GM18498 (cell line): ENCODE results near the gene CCDC74B.
"Not testable (repeated sequence)": the region's sequence is repeated elsewhere in the genome, so short reads cannot be mapped to it uniquely, and the experiment has no call there.

Source experiments
- ATAC-seq: cut with Tn5 transposase; IDR thresholded peaks from one replicate; pipeline ENCODE4 v1.9.1; 2021; ENCODE audit warnings: mild to moderate bottlenecking, moderate library complexity; ENCODE audit not compliant: unreplicated experiment

CCDC74B gene

GRCh38 chr2:130151145-130151512 is 6.2 kb upstream of the CCDC74B start:
- ATAC-seq: not testable (repeated sequence)

DNA sequence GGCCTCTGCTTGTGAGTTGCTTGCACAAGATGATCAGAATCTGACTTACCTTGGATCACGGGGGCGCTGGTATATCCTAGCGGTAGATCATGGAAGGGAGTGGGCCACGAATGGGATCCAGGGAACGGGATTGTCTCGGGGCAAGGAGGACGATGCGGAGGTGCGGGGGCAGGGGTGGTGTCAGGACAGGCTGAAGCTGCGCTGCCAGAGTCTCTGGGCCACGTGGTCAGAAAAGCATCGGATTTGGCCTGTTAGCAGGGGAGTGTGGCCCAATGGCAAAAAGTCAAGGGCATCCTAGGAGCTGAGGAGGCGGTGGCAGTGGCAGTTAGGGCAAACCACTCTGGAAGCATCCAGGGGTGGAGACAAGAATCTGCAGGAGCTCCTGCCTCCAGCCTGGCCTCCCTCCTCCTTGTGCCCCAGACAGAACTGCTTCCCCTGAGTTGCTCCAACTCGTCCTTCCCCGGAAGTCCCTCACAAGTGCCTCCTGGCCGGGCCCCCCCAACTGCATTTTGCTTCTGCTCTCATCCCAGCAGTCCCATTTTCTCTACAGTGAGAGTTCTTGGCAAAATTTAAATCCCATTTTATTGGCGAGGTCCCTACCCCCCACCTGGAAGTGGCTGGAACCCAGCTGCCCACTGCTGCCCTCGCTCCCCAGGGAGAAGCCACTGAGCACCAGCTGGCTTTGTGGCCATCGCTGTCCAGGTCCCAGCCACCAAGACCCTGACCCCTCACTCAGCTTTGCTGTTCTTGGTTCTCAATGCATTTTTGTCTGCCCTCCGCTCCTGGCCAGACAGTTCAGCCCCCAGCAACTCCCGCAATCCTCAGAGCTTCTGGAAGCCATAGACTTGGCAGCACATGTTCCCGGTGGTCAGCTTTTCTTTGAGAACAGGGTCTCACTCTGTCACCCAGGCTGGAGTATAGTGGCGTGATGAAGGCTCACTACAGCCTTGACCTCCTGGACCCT is 5.6 kb upstream of the CCDC74B start:
- no peak for ATAC-seq

GRCh38 chr2:130148515-130148914 is 3.6 kb upstream of the CCDC74B start:
- ATAC-seq: not testable (repeated sequence)

DNA sequence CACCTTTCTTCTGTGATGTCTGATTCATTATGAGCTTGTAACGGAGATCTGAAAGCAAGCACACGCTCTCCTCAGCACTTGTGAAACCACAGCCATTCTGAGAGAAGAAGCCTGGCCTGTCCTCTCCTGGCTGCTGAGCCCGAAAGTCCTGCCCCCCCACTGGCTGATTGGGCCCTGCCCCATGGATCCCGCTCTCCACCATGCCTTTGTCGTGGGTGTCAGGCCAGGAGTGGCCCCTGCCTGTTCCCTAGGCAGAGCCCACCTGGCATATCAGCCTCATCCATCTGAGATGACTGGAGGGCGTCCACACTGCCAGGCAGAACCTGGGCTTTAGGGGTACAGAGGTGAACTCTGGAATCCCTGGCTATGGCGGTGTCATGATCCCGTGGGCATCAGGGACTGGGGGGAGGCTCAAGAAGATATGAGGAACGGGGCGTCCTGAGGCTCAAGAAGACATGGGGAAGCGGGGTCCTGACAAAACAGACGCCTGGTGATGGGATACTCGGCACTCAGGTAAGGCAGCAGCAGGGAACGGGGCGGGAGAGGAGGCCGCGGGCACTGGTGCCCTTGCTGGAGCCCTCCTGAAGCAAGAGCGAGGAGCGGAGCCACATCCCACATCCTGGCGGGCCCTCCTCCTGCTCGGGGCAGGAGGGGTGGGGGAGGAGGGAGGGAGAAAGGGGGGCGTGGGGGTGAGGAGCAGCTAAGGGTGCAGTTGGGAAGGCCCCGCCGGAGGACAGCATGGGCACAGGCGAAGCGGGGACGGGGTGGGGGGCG is 1.5 kb downstream of the CCDC74B start:
- ATAC-seq: peak; percentile 48

GRCh38 chr2:130142396-130143265 is 2.3 kb downstream of the CCDC74B start:
- not testable (repeated sequence) for ATAC-seq

DNA sequence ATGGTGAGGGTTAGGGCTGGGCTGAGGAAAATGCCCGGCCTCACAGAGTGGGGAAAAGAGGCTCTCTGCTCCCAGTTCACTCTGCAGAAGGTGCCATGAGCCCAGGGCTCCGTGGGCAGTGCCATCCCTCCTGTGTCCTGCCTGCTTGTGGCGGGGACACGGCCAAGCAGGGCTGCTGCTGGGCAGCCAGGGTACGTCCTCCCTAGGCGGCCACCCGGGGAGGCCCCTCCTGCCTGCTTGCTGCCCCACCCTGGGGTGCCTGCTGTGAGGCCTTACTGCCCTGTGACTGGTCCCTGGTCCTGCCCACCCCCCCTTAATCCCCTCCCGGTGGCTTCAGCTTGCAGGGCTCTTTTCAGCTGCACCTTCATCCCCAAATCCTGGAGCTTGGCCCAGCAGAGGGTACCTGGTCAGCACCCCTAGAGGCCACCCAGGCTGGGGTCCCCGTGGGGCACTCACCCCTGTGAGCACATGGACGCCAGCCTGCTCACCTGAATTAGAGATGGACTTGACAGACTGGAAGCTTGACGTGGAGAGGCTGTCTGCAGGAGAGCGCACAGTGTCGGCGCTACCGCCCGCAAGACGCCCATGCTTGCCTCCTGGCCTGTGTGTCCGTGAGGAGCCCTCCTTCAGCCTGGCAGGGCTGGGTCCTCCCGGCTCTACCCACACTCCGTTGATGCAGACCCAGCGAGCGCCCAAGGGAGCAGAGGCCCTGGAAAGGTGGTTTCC is 3.1 kb downstream of the CCDC74B start:
- not testable (repeated sequence) for ATAC-seq

GRCh38 chr2:130141002-130141401 is 3.9 kb downstream of the CCDC74B start:
- ATAC-seq: not testable (repeated sequence)

- not testable (repeated sequence) for ATAC-seq
Measured at GRCh38 chr2:130140516-130140915, 4.4 kb downstream of the CCDC74B start.

DNA sequence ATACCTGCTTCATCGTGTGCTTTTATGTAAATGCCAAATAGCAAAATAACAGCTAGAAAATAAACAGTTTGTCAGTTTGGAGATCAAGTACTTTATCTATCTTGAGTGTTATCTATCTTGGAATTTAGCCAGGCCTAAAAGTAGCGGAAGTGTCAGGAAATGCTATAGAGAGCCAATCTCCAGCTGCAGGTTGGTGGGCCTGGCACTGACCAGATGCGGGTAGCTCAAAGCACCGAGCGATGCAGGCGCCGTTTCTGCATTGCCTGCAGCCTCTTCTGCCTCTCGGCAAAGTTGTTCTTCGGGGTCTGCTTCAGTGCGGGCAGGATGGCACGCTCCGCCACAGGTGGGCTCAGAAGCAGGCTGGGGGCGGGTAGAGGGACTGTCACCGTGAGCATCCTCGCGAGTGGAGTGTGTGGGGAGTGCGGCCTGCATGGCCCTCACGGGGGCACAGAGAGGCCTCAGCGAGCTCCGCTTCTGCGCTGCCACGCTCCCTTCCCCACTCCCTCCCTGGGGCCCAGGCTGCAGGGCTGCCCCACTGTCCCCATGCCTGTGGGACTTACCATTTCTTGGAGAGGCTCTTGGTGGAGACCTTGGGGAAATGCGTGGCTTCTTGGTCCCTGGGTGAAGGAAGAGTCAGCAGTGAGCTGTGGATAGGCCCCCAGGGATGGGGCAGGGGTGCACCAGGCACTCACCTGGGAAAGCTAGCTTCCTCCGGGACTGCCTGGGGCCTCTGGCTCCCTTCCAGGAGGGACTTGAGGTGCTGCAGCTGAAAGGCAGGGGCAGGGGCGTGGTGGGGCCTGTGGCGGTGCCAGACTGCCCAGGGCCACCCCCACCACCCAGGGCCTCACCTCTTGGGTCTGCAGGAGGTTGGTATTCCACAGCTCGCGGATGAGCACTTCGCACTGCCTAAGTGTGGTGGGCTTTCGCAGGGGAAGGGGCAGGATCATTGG is 5.3 kb downstream of the CCDC74B start:
- ATAC-seq: not testable (repeated sequence)

DNA sequence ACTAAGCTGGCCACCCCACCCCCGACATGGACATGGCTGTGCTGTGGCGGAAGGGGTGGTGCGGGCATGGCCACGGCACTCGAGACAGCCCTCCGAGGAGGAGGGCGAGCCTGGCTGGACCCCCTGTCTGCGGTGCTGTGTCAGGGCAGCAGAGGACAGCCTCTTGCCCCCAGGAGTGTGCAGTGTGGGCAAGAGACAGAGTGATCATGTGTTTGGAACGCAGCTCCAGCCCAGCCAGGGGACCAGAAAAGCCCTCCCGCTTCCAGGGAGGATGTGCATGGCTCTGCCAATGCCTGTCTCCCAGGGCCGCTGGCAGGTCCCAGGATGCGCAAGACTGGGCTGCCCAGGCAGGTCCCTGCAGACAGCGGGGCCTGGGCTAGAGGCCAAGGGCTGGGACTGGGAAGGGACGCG is 6.1 kb downstream of the CCDC74B start:
- not testable (repeated sequence) for ATAC-seq

- not testable (repeated sequence) for ATAC-seq
Measured at GRCh38 chr2:130138326-130138725, 6.6 kb downstream of the CCDC74B start.

DNA sequence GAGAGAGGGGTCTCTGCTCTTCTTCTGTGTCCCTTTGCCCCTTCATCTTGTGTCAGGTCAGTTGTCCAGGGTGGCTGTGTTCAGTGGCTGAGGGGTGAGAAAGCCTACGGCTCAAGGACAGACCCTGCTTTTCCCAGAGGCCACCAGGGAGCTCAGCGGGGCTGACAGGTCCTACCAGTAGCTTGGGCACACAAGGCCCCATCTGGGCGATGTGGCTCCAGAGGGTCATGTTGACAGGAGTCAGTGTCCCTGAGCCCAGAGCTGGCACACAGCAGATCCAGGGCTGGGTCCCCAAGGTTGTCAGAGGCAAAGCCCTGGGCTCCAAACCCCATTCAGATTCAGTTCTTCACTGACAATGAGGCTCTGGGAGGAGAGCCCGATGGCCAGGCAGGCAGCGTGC is 7.8 kb downstream of the CCDC74B start:
- not testable (repeated sequence) for ATAC-seq

DNA sequence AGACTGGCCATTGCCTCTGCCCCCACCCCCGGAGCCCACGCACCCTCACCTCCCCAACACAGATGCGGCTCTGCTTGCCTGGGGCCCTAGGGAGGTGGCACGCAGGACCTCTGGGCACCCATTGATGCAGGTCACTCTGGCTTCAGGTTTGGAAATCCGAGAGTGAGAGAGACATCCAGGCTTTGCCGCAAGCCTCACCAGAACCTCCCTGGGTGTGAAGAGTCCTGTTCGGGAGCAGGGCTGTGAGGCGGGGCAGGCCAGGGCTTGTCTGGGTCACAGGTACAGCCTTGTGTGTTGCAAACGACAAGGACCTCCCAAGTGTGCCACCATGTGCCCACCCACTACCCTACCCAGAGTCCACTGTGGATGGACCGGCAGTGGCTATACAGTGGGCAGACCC is 8.4 kb downstream of the CCDC74B start:
- ATAC-seq: not testable (repeated sequence)

GRCh38 chr2:130135692-130136541 is 9.0 kb downstream of the CCDC74B start:
- no peak for ATAC-seq

DNA sequence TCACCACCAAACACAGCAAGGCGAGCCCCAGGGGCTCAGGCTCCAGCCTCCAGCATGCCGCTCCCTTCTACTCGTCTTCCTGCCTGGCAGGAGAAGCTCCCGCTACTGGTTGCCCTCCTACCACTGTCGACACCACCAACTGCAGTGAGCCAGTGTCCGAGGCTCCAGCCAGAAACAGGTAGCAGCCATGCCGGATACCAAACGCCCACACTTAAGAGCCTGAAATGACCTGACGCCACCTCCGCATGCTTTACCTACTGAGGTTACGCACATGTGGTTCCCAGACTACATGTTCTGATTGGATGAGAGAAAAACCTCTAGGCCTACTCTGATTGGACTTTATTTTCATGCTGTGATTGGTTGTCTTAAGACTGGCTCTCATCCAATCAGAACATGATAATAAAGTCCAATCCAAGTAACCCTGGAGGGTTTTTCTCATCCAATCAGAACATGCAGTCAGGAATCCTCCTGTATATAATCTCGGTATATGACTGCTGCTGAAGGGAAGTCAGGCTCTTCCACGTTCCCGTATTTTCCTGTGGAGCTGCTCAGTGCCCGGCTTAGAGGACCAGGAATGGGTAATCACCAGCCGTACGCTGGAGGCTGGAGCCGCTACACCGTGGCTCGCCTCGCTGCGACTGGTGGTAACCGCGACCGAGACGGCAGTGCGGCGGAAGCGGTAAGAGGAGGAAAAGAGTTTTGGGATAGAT is 15.6 kb downstream of the CCDC74B start, which contains the start of gene POTEF:
POTEF (minus strand) TSS at position 103 of the 710 bp plus-strand sequence. CDS start 8,707 bp downstream, outside the sequence.
- ATAC-seq: not testable (repeated sequence)

DNA sequence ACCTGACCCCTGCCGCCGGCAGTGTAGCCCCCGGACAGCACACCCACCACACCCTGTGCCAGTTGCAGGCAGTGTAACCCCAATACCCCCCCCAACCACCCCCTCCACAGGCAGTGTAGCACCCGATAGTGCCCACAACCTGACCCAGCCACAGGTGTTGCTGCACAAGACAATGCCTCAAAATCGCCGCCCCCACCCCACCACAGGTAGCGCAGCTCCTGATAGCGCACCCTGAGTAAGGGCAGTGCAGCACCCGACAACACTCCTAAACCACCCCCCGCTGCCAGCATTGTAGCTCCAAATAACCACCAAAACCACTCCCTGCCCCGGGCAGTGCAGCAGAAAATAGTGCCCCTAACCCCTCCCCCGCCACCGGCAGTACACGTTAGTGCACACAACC is 16.4 kb downstream of the CCDC74B start:
- not testable (repeated sequence) for ATAC-seq

- ATAC-seq: not testable (repeated sequence)
Measured at GRCh38 chr2:130127726-130128125, 17.2 kb downstream of the CCDC74B start.
